Measurements from ENCODE around the gene ABHD17A.
A peak's percentile ranks its signal among the peaks of the same experiment; 100 is the strongest.

ABHD17A gene

DNA sequence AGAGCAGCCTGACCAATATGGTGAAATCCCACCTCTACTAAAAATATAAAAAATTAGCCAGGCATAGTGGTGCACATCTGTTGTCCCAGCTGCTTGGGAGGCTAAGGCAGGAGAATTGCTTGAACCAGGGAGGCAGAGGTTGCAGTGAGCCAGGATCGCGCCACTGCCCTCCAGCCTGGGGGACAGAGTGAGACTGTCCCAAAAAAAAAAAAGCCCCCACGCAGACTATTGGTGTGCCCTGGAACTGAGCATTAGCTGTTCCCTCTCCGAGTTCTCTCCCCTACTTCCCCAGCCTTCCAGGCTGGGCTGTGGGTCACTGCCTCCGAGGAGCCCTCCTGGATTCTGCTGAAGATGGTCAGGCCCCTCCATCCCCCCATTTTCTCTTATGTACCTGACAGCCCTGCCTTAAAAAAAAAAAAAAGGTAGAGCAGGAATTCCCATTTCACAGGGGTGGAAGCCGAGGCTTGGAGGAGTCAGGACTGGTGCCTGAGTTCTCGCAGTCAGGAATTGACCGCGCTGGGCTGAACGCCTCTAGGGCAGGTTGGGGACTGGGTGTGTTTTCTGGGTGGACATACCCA lies 21.8 kb upstream of the ABHD17A start:
- Histone ChIP-seq H3K4me2 (ENCODE audit: low read depth, low read length) (no peak overlapping the region), H3K4me1 (ENCODE audit: low read length) (peaks cover 25% of the 10 kb centered on the region), H3K79me2 (ENCODE audit: low read length) (peaks cover 66% of the 10 kb centered on the region), H3K36me3 (replicated peaks; ENCODE audit: insufficient read depth, low read length) (no peaks in the 10 kb centered on the region), H4K20me1 (ENCODE audit: insufficient read depth, low read length) (no peaks in the 10 kb centered on the region), H3K9ac (ENCODE audit: low read length) (no peak overlapping the region), H3K4me3 (ENCODE audit: low read length) (no peak overlapping the region), H3K27ac (ENCODE audit: low read length) (no peak overlapping the region), H3F3A (ENCODE audit: insufficient read depth, low read length) (peaks cover 29% of the 10 kb centered on the region), H3K9me3 (replicated peaks; ENCODE audit: insufficient read depth, low read length) (no peaks in the 10 kb centered on the region), H3K9me2 (replicated peaks; ENCODE audit: insufficient read depth, low read length) (no peaks in the 10 kb centered on the region), H3K27me3 (replicated peaks; ENCODE audit: insufficient read depth, low read length) (no peaks in the 10 kb centered on the region), H2AFZ (ENCODE audit: low read length) (no peak overlapping the region)
- no peak for DNase-seq
- TF ChIP-seq EZH2phosphoT487 (IDR thresholded peaks at IDR 0.05; ENCODE audit: low read length): no peak
- TF ChIP-seq EZH2 (optimal IDR thresholded peaks at IDR 0.05; ENCODE audit: low read depth, low read length): no peak
- TF ChIP-seq, protein P1, sequence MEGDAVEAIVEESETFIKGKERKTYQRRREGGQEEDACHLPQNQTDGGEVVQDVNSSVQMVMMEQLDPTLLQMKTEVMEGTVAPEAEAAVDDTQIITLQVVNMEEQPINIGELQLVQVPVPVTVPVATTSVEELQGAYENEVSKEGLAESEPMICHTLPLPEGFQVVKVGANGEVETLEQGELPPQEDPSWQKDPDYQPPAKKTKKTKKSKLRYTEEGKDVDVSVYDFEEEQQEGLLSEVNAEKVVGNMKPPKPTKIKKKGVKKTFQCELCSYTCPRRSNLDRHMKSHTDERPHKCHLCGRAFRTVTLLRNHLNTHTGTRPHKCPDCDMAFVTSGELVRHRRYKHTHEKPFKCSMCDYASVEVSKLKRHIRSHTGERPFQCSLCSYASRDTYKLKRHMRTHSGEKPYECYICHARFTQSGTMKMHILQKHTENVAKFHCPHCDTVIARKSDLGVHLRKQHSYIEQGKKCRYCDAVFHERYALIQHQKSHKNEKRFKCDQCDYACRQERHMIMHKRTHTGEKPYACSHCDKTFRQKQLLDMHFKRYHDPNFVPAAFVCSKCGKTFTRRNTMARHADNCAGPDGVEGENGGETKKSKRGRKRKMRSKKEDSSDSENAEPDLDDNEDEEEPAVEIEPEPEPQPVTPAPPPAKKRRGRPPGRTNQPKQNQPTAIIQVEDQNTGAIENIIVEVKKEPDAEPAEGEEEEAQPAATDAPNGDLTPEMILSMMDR (IDR thresholded peaks at IDR 0.05; ENCODE audit: low read length): no peak

- no peak overlapping the region for H3K27ac ChIP-seq (ENCODE audit: low read length)
Measured at GRCh38 chr19:1905863-1906375, 20.6 kb upstream of the ABHD17A start.

DNA sequence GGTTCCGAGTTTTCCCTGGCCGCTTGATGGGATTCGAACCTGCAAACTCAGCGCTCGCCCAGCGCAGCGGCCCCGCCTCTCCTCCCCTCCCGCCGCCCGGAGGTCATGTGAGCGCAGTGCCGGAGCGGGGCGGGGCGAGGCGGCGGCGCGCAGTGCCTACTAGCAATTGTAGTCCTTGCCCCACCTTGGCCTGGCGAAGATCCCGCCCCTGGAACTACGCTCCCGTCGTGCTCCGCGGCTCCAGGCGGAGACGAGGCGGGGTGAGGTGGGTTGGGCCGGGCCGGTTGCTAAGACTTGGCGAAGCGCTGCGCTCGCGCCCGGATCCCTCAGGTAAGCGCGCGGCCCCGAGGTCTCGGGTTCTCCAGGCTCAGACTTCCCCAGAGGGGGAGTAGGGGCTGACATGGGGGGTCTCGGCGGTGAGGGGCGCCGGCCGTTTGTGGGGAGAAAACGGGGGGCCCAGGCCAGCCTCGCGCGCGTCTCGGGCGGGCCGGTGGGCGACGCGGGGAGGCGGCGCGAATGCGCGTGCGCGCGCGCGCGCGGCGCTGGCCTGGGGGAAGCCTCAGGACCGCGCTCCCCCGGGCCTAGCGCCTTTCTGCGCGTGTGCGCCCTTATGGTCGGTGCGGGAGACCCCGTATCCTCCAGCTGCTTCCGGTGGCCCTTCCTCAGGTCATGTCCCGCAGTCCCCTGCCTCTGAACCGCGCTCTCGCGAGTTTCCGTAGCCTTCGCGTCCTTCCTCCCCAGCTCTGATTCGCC lies 20.0 kb upstream of the ABHD17A start, which contains the start of the genes ADAT3 and SCAMP4:
ADAT3 (plus strand) TSS at position 290 of the 753 bp plus-strand sequence. CDS start 6,649 bp downstream, outside the sequence.
SCAMP4 (plus strand) TSS at position 290 of the 753 bp plus-strand sequence. CDS start 9,621 bp downstream, outside the sequence.
- Histone ChIP-seq H2AFZ (ENCODE audit: low read length) (peak within 1 kb of the TSS; percentile 42), H3F3A (ENCODE audit: insufficient read depth, low read length) (peaks cover 29% of the 10 kb centered on the region), H3K4me2 (ENCODE audit: low read depth, low read length) (peak within 1 kb of the TSS; percentile 79), H3K79me2 (ENCODE audit: low read length) (peaks cover 48% of the 10 kb centered on the region), H3K27ac (ENCODE audit: low read length) (peak within 1 kb of the TSS; percentile 41; the same call in 1 of the 2 replicates), H3K4me3 (ENCODE audit: low read length) (peak within 1 kb of the TSS; percentile 85), H3K9ac (ENCODE audit: low read length) (peak within 1 kb of the TSS; percentile 65), H3K4me1 (ENCODE audit: low read length) (peaks cover 25% of the 10 kb centered on the region), H3K9me2 (replicated peaks; ENCODE audit: insufficient read depth, low read length) (no peaks in the 10 kb centered on the region), H3K9me3 (replicated peaks; ENCODE audit: insufficient read depth, low read length) (no peaks in the 10 kb centered on the region), H3K27me3 (replicated peaks; ENCODE audit: insufficient read depth, low read length) (no peaks in the 10 kb centered on the region), H4K20me1 (ENCODE audit: insufficient read depth, low read length) (no peaks in the 10 kb centered on the region), H3K36me3 (replicated peaks; ENCODE audit: insufficient read depth, low read length) (no peaks in the 10 kb centered on the region)
- DNase-seq: peak; percentile 100
- TF ChIP-seq EZH2 (optimal IDR thresholded peaks at IDR 0.05; ENCODE audit: low read depth, low read length) (no peak), EZH2phosphoT487 (IDR thresholded peaks at IDR 0.05; ENCODE audit: low read length) (no peak)
- TF ChIP-seq, protein P1 (IDR thresholded peaks at IDR 0.05; ENCODE audit: low read length): no peak

More at GRCh38 chr19:1905863-1906375, 20.6 kb upstream of the ABHD17A start:
- Histone ChIP-seq H3K27me3 (replicated peaks; ENCODE audit: insufficient read depth, low read length) (no peaks in the 10 kb centered on the region), H4K20me1 (ENCODE audit: insufficient read depth, low read length) (no peaks in the 10 kb centered on the region), H3K9me3 (replicated peaks; ENCODE audit: insufficient read depth, low read length) (no peaks in the 10 kb centered on the region), H3K4me2 (ENCODE audit: low read depth, low read length) (peak overlapping the region; percentile 79), H3K4me3 (ENCODE audit: low read length) (peak overlapping the region; percentile 85), H3K36me3 (replicated peaks; ENCODE audit: insufficient read depth, low read length) (no peaks in the 10 kb centered on the region), H3F3A (ENCODE audit: insufficient read depth, low read length) (peaks cover 29% of the 10 kb centered on the region), H2AFZ (ENCODE audit: low read length) (peak overlapping the region; percentile 42; the same call in 1 of the 2 replicates), H3K79me2 (ENCODE audit: low read length) (peaks cover 54% of the 10 kb centered on the region), H3K9ac (ENCODE audit: low read length) (peak overlapping the region; percentile 52), H3K9me2 (replicated peaks; ENCODE audit: insufficient read depth, low read length) (no peaks in the 10 kb centered on the region), H3K4me1 (ENCODE audit: low read length) (peaks cover 25% of the 10 kb centered on the region)
- TF ChIP-seq EZH2 (optimal IDR thresholded peaks at IDR 0.05; ENCODE audit: low read depth, low read length) (no peak), EZH2phosphoT487 (IDR thresholded peaks at IDR 0.05; ENCODE audit: low read length) (no peak)
- TF ChIP-seq, protein P1 (IDR thresholded peaks at IDR 0.05; ENCODE audit: low read length): no peak
- no peak for DNase-seq
